OCI-M1 (cell line): Measurements from ENCODE around the gene BABAM2.
"Not testable (repeated sequence)": the region's sequence is repeated elsewhere in the genome, so short reads cannot be mapped to it uniquely, and the experiment has no call there.

Source experiments
- DNase-seq: peaks from one replicate; lab custom pipeline; 2025; lab: John Stamatoyannopoulos, UW

The BABAM2 gene

DNA sequence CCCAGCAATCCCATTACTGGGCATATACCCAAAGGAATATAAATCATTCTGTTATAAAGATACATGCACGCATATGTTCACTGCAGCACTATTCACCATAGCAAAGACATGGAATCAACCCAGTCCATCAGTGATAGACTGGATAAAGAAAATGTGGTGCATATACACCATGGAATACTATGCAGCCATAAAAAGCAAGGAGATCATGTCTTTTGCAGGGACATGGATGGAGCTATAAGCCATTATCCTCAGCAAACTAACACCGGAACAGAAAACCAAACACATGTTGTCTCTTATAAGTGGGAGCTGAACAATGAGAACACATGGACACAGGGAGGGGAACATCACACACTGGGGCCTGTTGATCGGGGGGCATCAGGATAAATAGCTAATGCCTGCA lies 441.3 kb downstream of the BABAM2 start:
- DNase-seq: not testable (repeated sequence)

DNA sequence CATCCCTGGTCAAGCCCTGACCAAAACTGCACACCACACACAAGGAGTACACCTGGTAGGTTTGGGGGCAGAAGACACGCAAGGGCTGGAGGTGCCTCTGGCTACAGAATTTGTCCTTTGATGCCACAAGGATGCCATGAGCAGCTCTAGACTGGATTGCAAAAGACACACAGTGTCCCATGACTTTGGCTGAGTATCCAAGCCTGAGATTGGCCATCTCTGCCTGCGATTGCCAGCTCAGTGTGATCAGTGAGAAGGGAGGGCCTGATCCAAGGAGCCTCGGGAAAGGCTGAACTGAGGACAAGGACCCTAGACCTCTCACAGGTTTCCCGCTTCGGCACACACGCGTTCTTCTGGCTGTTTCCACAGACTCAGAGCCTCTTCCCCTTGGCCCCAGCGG lies 442.2 kb downstream of the BABAM2 start:
- DNase-seq: no peak

DNA sequence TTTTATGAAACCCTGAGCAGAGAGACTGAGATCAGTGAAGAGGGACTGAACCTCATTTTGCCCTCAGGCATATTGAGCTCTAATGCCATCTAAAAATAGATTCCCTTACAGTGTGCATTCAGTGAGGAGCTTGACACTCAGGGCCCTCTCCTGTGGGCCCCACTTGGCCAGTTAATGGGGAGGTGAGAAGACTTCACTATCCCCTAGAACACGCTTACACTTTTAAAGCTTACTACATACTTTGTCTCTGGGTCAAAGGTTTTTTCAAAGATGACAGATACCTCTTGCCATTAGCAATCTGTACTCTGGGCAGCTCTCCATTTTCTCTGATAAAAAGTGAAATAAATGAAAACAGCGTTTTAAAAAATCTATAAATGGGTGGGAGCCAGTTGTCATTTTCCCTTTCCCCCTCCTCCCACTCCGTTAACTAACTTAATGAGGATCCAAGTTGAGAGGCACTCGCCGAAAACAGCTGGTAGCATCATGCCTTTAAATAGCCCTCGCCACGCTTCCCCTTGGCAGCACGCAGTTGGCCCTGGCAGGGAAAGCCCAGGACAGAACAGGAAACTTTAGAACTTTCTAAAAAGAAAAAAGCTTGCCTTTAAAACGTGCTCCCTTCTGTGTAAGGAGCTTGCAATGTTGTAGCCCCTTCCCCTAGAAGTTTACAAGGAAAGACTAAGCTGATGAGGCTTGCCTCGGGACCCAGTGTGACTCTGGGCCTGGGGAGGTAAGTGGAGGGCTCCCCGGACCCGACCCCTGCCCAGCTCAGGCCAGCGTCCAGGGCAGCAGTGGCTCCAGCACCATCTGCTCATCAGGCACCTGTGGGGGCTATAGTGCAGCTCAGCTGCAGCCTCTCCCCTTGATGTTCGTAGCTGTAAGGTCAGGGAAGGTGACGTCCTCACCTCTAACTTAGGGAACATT lies 443.3 kb downstream of the BABAM2 start:
- DNase-seq: no peak

DNA sequence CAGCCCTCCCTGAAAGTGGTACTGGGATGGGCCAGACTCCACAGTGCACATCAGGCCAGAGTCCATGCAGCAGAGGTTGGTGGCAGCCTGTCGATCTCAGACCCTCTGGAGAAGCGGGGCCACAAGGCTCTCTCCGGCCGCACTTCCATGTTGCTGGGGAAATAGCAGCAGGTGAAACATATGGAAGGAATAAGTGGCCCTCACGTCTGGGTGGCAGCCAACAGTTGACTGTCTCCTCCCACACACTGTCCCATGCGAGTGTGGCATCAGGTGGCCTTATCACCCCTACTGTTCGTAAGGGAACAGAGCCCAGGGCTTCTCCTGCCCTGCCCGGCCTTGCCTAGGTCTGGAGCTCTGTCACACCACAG lies 444.0 kb downstream of the BABAM2 start:
- DNase-seq: no peak

DNA sequence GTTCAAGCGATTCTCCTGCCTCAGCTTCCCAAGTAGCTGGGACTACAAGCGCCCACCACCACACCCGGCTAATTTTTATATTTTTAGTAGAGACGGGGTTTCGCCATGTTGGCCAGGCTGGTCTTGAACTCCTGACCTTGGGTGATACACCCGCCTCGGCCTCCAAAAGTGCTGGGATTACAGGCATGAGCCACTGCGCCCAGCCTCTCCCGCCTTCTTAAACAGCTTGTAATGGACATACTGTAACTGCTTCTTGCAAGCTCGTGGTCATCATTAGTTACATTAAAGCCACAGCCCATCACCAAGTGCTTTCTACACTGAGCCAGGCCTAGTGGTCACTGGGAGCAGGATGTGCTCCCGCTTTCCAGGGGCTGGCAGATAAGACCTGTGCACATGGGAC lies 444.7 kb downstream of the BABAM2 start:
- DNase-seq: not testable (repeated sequence)

DNA sequence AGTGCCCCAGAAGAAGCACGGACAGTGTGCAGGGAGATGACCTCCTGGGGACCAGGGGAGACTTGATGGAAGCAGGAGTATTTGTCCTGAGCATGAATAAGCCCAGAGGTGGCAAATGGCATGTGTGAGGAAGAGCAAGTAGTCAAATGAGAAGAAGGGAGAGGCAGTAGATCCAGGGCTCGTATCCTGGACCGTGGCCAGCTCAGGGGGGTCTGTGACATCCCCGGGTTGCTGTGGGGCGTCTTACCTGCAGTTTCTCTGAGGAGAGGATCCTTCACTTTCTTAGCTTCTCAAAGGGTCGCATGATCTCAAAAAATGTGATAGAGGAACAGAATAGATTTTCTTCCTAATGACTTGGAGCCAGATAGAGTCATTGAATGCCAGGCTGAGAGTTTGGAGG lies 445.1 kb downstream of the BABAM2 start:
- no peak for DNase-seq

DNA sequence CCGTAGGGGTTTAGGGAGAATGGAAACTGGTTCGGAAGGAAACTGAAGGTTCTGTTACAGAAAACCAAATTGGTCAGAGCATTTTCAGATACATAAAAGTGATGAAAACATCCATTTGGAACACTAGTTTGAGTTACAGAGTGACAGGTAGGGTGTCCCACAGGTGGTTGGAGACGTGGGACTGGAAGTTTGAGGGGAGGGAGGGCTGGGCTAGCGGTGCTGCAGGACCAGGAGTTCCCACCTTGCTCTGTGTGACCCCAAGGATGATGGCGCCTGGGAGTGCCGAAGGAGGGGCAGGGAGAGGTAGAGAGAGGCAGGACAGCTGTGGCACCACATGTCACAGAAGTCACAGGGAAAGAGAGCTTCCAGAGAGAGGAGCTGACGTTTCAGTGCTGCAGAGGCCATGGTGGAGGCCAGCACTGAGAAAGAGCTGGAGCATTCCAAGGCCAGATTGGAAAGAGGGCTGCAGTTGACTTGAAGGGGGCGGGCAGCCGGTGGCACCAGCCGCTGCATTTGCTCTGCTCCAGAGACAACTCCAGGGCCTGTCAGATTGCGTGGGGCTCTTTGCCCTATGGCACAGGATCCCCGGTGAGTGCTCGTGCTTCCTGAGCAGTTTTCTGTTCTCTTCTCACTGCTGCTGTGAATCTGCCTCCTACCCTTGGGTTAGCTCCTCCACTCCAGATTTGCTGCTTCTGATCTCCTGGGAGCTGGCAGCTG lies 445.9 kb downstream of the BABAM2 start:
- no peak for DNase-seq

DNA sequence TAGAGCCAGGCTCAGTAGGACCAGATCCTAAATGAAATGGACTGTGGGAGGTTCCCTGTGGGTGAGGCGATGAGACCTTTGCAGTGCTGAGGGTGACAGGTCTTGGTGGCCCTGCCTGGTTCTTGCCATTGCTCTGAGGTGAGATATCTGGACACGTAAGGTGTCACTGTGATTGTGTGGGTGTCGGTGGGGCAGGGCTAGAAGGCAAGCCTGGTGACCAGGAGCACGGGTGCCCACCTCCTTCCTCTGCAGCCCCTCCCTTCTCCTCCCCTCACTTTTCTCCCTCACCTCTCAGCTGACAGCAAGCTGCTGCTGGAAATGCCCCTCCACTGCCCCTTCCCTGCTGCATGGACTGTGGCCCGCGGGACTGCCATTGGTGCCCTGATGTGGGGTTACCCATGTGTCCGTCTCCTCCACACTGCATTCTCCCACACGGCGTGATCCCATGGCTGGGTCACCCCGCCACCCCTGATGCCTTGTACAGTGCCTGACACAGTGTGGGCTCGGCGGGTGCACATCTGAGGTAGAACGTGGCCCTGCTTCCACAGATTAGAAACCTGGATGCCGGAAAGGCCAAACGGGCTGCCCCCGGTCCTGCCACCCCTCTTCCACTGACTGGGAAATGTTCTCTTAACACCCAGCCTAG lies 446.6 kb downstream of the BABAM2 start:
- no peak for DNase-seq

DNA sequence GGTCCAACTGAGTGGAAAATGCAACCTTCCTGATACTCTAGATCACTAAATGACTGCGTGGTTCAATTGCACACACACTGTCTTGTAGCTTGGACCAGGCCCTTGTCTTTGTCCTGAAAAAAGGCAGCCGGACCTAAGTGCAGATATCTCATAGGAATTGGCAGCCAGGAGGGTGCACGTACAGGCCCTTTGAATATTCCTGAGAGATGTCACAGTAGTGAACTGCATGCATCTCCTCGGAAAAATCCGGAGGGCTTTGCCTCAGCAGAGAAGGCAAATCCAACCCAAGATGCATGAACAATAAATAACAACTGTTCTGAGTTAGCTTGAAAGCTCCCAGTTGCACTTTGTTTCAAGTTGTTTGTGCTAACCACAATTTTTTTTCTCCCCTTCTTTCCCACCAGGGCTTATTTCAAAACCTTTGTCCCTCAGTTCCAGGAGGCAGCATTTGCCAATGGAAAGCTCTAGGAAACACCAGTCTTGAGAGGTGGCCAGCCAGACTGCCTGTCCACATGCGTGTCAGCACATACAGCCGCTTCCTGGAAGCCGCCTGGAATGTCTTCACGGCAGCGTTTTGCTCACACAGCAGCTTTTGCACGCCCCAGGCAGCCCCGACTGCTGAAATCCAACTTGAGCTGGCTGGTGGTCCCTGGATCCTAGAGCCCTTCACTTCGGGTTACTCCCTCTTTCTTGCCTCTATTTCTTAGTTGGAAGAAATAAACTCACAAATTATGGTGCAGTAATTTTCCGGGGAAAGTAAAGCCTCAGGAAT lies 447.7 kb downstream of the BABAM2 start:
- no peak for DNase-seq

DNA sequence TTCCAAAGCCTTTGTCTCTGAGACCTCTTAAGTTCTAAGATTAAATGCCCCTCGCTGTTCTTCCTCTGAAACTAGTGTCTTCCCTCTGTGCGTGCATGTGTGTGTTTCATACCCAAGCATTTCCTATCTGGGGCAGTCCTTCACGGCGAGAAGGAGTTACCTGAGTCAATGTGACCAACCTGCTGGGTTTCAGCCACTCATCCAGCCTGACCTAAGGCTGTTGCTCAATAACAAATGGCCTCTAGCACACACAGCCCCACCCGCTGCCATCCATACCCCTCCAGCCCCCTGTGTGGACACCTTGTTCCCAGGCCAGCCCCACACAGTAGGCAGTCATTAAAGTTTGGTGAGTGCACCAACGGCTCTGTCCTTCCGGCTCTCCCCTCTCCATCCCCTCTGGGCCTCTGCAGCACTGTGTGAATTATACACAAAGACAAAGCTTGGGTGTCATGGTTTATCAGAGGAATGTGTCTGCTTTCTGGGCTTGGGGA lies 448.3 kb downstream of the BABAM2 start:
- no peak for DNase-seq

DNA sequence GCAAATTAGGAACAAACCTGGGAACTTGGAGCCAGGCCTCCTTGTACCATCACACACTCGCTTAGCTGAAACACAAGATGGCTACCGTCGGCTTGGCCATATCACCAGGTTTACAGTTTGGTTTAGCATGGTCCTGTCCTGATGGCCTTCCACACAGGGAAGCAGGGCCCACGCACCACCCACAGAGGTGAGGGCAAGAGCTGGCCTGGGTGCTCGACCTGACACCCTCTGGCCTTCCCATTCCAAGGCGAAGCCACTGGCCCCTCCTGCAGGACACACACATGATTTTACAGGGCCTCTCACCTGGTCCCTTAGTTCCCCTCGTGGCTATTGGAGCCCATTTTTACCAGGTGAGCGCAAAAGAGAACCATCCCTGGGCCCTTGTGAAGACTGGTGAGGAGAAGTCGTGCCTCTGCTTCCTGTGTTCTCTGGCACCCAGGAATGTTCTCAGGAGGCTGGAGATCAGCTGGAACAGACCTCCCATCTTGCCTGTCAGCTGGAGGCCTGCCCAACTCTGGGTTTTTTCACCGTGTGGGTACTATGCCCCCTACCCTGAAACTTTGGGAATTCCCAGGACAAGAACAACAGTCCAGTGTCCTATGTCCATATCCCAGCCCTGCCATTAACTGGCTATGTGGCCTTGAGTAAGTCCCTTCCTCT lies 449.1 kb downstream of the BABAM2 start:
- DNase-seq: no peak

DNA sequence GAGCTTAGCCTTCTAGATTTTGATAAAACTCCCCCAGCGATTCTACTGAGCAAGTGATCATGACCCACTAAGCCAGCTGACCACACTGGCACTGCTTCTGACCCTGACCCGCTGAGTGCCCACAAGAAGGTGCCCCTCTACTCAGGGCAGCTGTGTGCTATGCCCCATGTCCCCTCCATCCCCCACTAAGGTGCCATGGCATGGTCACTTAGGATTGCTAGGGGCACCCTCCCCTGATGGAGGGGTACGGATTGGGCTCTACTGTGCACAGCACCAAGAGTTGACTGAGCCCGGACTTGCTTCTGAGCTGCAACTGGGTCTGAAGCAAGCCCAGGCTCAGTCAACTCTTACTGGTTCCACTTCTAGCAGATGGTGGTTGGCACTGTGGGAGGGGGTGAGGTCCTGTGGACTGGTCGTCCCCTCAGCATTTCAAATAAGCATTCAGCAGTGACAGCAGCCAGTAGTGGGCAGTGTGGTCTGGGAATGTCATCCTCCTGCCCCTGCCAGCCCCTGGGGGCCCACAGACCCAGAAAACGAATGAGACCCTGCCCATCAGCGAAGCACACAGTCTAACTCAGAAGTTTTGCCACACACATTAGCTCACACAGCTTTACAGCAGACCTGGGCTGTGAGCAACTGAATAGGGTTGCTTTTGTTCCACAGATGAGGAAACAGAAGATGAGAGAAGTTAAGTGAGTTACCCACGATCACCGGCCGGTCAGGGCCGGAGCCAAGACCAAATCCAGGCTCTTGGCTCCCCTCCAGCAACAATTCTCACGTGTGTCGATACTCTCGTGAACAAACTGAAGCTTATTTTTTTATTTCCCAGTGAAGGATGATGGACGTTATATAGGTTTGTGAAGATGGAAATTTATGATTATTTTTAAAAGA lies 450.0 kb downstream of the BABAM2 start:
- no peak for DNase-seq

DNA sequence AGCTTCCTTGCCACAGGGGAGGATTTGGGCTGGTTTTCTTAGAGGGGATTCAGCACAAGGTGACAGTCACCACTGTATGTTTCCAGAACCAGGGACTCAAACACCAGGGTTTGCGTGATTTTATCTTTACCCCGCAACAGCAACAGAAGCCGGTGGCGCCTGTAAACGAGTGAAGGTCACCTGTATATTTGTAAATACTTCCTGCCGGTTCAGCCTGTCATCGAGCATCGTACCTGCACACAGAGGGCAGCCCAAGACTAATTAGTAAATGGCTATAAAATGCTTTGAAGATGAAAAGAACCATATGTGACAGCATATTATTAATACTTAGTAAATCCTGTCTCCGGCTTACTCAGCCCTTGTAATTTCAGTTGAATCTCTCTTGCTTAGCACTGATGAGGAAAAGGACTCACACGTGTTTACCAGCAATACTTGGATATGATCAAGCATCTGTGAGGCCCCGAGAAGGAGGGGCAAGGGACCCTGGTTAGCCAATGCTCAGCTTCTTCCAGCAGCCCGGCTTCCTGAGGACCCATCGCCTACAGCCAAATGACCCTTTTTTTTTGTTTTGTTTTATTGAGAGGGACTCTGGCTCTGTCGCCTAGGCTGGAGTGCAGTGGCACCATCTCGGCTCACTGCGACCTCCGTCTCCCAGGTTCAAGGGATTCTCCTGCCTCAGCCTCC lies 450.8 kb downstream of the BABAM2 start:
- DNase-seq: no peak

DNA sequence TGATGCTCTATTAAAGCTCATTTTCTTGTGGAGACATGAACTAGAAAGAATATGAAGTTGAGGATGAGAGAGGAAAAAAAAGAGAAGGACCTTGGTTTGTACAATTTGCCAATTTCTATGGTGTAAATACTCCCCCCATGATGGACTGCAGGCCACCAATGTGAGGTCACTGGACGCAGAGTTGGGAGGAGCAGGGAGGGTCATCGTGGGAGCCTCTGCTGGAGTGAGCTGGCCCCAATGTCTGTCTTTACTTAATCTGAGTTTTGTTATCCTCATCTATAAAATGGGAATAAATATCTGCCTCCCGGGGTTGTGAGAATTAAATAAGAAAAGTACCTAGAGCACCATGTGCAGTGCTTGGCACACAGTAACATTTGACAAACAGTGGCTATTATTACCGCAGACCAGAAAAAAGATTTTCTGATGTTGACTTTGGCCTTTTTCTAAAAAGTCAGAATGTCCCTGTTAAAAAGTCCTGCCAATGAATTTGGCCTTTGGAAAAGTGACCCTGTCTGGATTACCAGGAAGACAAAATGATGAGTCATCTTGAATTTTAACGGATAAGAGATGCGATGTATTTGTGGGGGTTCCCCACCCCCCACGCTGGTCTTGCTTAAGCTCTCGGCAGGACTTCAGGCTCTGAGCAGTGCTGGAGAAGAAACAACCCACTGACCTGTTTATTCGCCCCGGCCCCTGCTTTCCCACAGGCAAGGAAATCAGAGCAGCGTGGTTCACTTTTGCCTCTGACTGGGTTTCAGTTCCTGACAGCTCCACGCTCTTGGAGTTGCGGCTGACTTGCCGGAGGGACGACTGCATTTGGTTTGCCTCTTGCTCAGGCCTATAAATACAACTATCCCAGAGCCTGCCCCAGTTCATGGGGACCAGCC lies 451.8 kb downstream of the BABAM2 start:
- no peak for DNase-seq

DNA sequence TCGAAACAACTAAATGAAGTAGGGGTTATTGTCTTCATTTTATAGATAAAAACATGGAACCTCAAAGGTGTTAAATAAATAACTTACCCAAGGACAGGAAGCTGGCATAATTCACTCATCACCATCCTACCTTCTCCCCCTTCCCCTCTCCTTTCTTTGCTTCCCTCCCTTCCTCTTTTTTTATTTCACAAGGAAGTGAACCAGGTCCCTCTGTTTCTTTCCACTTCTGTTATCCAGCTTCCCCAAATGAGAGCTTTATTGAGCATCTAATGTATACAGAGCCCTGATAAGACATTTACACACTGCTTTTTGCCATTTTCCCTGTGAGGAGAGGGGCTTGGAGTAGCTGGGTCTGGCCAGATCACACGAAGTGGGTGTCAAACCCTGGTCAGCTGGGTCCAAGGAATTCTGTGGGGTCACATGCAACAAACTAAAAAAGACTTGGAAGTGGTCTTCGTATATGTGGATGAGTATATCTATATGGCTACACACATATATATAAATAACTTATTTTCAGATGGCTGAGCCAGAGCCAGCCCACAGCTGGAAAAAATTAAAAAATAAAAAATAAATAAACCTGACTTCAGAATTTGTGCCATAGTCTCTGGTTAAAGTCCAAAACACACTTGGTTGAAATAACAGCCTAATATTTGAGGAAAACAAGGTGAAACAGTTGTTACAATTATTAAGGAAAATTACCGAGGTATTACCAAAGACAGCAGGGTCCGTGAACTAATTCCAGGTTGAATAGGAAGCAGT lies 452.8 kb downstream of the BABAM2 start:
- DNase-seq: peak; percentile 30

DNA sequence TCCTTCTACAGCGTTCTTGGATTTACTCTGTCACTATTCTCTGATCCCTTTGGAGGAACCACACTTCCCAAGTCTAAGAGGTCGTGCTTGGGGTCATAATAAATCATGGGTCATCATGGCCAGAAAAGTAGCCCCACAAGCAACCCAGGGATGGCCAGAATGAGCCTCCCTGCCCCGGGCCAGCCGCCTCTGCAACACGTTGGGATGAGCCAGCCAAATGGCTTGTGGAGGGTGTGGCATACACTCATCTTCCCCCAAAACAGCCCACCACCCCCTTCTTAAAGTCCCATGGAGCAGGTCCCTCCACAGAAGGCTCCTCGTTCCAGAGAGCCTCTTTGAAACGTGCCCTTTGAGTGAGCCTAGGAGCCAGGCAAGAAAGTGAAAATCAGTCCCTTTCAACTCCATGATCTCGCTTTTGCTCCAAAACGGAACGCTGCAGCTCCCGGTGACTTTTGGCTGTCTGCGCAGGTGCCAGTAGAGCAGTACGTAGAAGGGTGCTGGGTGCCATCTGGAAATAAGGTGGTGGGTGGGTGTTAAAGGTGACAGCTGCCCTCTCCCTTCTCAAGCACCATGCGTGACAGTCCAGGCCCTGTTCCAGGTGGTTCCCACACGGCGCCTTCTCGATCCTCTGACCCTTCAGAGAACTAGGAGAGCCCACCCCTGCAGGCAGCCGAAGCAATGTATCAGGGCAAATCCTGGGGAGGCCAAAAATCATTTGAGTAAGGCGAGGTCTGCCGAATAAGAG lies 453.6 kb downstream of the BABAM2 start:
- DNase-seq: no peak

DNA sequence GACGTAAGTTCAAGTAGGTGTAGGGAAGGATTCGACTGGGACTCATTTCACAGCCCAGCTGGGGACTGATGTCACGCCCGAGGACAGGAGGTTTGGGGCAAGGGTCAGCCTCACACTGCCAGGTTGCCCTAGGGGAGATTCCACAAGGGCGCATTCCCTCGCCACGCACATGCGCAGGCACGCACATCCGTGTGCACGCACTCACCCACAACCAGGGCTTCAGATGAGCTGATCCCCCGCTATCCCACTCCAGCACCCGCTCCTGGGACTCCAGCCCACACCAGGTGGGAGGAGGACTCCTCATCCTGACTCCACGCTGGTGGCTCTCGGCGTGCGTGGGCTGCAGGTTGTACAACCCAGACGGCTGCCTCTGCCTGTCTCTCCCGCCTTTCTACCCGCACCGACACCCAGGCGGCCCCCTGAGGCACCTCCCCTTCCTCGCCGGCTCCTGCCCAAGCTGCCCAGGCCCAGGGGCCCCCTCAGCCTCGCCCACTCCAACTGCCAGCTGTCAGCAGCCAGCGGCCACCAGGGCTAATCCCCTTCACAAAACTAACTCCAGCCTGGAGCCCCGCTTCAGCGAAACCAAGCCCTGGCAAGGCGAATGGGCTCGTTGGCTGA lies 454.3 kb downstream of the BABAM2 start:
- DNase-seq: no peak
